Activated CD8-positive, alpha-beta memory T cell treated with anti-CD3 and anti-CD28 coated beads for 24 hours (primary cell): ENCODE measurements around the gene GHR.
"Not testable (repeated sequence)": the region's sequence is repeated elsewhere in the genome, so short reads cannot be mapped to it uniquely, and the experiment has no call there.

ENCODE experiments used
- DNase-seq: peaks from one replicate; pipeline ENCODE4 v3.0.0-alpha.2; 2020

GHR gene

GRCh38 chr5:42572313-42572712, 149.1 kb downstream of the GHR start:
- no peak for DNase-seq

- DNase-seq: no peak
Measured at GRCh38 chr5:42573386-42573785, 150.1 kb downstream of the GHR start.

GRCh38 chr5:42575914-42576313, 152.7 kb downstream of the GHR start:
- not testable (repeated sequence) for DNase-seq

GRCh38 chr5:42578901-42579300, 155.7 kb downstream of the GHR start:
- not testable (repeated sequence) for DNase-seq

- DNase-seq: no peak
Measured at GRCh38 chr5:42579320-42579719, 156.1 kb downstream of the GHR start.

GRCh38 chr5:42581845-42582244, 158.6 kb downstream of the GHR start:
- no peak for DNase-seq

GRCh38 chr5:42582723-42583122, 159.5 kb downstream of the GHR start:
- DNase-seq: no peak

- no peak for DNase-seq
Measured at GRCh38 chr5:42583322-42583721, 160.1 kb downstream of the GHR start.

GRCh38 chr5:42586625-42587024, 163.4 kb downstream of the GHR start:
- DNase-seq: no peak

GRCh38 chr5:42587096-42587723, 164.0 kb downstream of the GHR start:
- DNase-seq: no peak

- no peak for DNase-seq
Measured at GRCh38 chr5:42590566-42590965, 167.3 kb downstream of the GHR start.

GRCh38 chr5:42591015-42591414, 167.8 kb downstream of the GHR start:
- DNase-seq: no peak

- no peak for DNase-seq
Measured at GRCh38 chr5:42592401-42593140, 169.3 kb downstream of the GHR start.

GRCh38 chr5:42593591-42593990, 170.4 kb downstream of the GHR start:
- no peak for DNase-seq

- no peak for DNase-seq
Measured at GRCh38 chr5:42595597-42595996, 172.4 kb downstream of the GHR start.

GRCh38 chr5:42596817-42597216, 173.6 kb downstream of the GHR start:
- DNase-seq: no peak

- DNase-seq: no peak
Measured at GRCh38 chr5:42597318-42597937, 174.2 kb downstream of the GHR start.

GRCh38 chr5:42598311-42598710, 175.1 kb downstream of the GHR start:
- no peak for DNase-seq

- no peak for DNase-seq
Measured at GRCh38 chr5:42599106-42599505, 175.9 kb downstream of the GHR start.

- no peak for DNase-seq
Measured at GRCh38 chr5:42600441-42600840, 177.2 kb downstream of the GHR start.

- DNase-seq: no peak
Measured at GRCh38 chr5:42604171-42604711, 181.0 kb downstream of the GHR start.

- no peak for DNase-seq
Measured at GRCh38 chr5:42605490-42605889, 182.3 kb downstream of the GHR start.

- no peak for DNase-seq
Measured at GRCh38 chr5:42606464-42606869, 183.2 kb downstream of the GHR start.

GRCh38 chr5:42611437-42611836, 188.2 kb downstream of the GHR start:
- no peak for DNase-seq
